ENCODE data around the gene PPIG. TPM values are rescaled to one million over a fixed set of nuclear protein-coding genes. Genes with fewer than 3 reads are reported as not detected.

PPIG gene
- total and polyA plus RNA-seq, 12 donors = 15.4 to 111 (median 47.9) TPM

DNA sequence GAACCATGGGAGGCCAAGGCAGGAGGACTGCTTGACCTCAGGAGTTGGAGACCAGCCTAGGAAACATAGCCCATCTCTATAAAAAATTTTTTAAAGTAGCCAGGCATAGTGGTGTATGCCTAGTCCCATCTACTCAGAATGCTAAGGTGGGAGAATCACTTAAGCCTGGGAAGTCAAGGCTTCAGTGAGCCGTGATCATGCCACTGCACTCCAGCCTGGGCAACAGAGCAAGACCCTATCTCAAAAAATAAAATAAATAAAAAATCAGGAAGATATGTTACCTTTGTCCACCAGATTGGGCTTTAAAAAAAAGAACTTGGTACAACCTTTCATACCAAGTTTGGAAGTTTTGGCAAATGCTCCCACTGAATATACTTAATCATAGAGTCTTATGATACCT is 74.7 kb downstream of the PPIG start:
- H3K27me3 ChIP-seq = no peaks in the 10 kb centered on the region
- 96 to 100% (median 98%) methylated on average over 1 of the region's 1 CpG for WGBS, 4 donors
- no peak for DNase-seq
- no peaks in the 10 kb centered on the region for H3K4me1 ChIP-seq (replicated peaks in 1 of 2)
- H3K27ac ChIP-seq = no peak overlapping the region
- no peaks in the 10 kb centered on the region for H3K36me3 ChIP-seq (replicated peaks in 1 of 2)
- TF ChIP-seq POLR2A (IDR thresholded peaks at IDR 0.05) = no peak
- no peak for TF ChIP-seq CTCF (IDR thresholded peaks at IDR 0.05)
- no peaks in the 10 kb centered on the region for H3K9me3 ChIP-seq (replicated peaks in 1 of 3)
- intact Hi-C loops (cut with DNase I) = no loop called here
- no peak overlapping the region for H3K4me3 ChIP-seq

DNA sequence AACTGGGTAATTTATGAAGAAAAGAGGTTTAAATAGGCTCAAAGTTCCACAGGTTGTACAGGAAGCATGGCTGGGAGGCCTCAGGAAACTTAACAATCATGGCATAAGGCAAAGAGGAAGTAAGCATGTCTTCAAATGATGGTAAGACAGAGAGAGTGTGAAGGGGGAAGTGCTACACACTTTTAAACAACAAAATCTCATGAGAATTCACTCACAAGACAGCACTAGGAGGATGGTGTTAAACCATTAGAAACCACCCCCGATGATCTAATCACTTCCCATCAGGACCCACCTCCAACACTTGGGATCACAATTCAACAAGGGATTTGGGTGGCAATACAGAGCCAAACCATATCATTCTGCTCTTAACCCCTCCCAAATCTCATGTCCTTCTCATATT is 75.2 kb downstream of the PPIG start:
- H3K4me3 ChIP-seq = no peak overlapping the region
- 63 to 91% (median 74%) methylated on average over 1 of the region's 1 CpG for WGBS, 4 donors
- intact Hi-C loops (cut with DNase I) = no loop called here
- H3K36me3 ChIP-seq (replicated peaks in 1 of 2) = no peaks in the 10 kb centered on the region
- H3K4me1 ChIP-seq (replicated peaks in 1 of 2) = no peaks in the 10 kb centered on the region
- no peak for TF ChIP-seq CTCF (IDR thresholded peaks at IDR 0.05)
- no peak for TF ChIP-seq POLR2A (IDR thresholded peaks at IDR 0.05)
- H3K9me3 ChIP-seq (replicated peaks in 1 of 3) = no peaks in the 10 kb centered on the region
- H3K27me3 ChIP-seq = no peaks in the 10 kb centered on the region
- no peak overlapping the region for H3K27ac ChIP-seq
- DNase-seq = no peak

- Histone ChIP-seq H3K4me1 (replicated peaks in 1 of 2) (no peaks in the 10 kb centered on the region), H3K4me3 (no peak overlapping the region), H3K27ac (no peak overlapping the region), H3K9me3 (replicated peaks in 1 of 3) (no peaks in the 10 kb centered on the region), H3K27me3 (no peaks in the 10 kb centered on the region), H3K36me3 (replicated peaks in 1 of 2) (no peaks in the 10 kb centered on the region)
- WGBS, 4 donors = 49 to 66% (median 61%) methylated on average over 3 of the region's 3 CpGs
- TF ChIP-seq POLR2A (IDR thresholded peaks at IDR 0.05) (no peak), CTCF (IDR thresholded peaks at IDR 0.05) (no peak)
- no peak for DNase-seq
- intact Hi-C loops (cut with DNase I) = no loop called here
Measured at GRCh38 chr2:169661265-169661664, 77.1 kb downstream of the PPIG start.

- DNase-seq = no peak
- intact Hi-C loops (cut with DNase I) = no loop called here
- H3K27ac ChIP-seq = no peak overlapping the region
- H3K4me3 ChIP-seq = no peak overlapping the region
- H3K9me3 ChIP-seq (replicated peaks in 1 of 3) = no peaks in the 10 kb centered on the region
- no peaks in the 10 kb centered on the region for H3K4me1 ChIP-seq (replicated peaks in 1 of 2)
- WGBS, 4 donors = 80 to 100% (median 91%) methylated on average over 1 of the region's 1 CpG
- no peaks in the 10 kb centered on the region for H3K27me3 ChIP-seq
- TF ChIP-seq CTCF (IDR thresholded peaks at IDR 0.05) (no peak), POLR2A (IDR thresholded peaks at IDR 0.05) (no peak)
- no peaks in the 10 kb centered on the region for H3K36me3 ChIP-seq (replicated peaks in 1 of 2)
Measured at GRCh38 chr2:169662744-169663143, 78.6 kb downstream of the PPIG start.

Data from adrenal gland (tissue), 12 donors.